Thyroid gland (tissue), 4 donors: ENCODE results near the gene ANKRD10.

Experiments
- CTCF ChIP-seq, 6 experiments: fragments of 200-600 bp in 3 of 6; fragments of 450-650 bp in 3 of 6; sonication (generic) in 3 of 6; IDR thresholded peaks; one replicate each; pipeline ENCODE4 v1.5.1; 2016 to 2019; ENCODE audit warnings: antibody characterized with exemption in 6 of 6, mild to moderate bottlenecking in 2 of 6, inconsistent platforms in 1 of 6, moderate library complexity in 1 of 6
- POLR2A ChIP-seq, 2 donors: fragments of 450-650 bp; IDR thresholded peaks; one replicate each; pipeline ENCODE4 v1.6.1; 2017; ENCODE audit warnings: antibody characterized with exemption in 2 of 2, mild to moderate bottlenecking in 2 of 2, moderate library complexity in 1 of 2

- TF ChIP-seq CTCF (IDR thresholded peaks at IDR 0.05) (no peak), POLR2A (IDR thresholded peaks at IDR 0.05) (no peak)
Measured at GRCh38 chr13:110863685-110864084, 51.2 kb downstream of the ANKRD10 start.
